ENCODE data around the gene MLEC.
A peak's percentile ranks its signal among the peaks of the same experiment; 100 is the strongest.

DNA sequence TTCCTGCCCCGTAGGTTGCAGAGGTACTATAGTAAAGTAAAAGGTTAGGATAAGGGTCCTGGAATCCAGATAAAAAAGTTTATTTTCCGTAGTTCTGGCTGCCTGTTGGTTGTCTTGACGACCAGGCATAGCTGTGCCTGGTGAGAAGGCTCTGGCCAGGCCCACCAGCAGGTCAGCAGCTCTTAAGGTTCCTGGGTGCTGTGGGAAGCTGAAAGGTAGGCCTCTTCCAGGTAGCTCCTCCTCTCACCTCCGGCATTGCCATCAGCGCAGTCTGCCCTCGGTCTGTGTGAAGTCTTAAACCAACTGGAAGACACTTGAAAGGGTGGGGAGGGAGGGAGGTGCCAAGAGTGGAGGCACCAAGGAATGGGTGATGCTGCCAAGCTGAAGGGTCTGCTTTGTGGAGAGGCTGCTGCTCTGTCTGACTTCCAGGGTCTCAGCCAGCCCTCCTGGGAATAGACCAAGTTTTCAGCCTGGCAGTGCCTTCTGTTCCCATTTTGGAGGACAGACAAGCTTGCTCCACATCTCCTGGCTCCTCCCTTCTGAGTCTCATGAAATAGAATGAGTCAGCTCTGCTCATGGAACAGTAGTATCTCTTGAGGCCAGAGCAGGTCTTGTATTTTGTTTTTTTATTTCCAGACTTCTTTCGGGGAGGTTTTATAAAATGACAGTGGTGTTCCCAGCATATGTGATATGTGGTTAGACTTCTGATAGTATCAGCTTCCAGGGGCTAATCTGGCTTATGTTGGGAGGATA, 33.5 kb downstream of the MLEC start:
- TF ChIP-seq, protein P1, sequence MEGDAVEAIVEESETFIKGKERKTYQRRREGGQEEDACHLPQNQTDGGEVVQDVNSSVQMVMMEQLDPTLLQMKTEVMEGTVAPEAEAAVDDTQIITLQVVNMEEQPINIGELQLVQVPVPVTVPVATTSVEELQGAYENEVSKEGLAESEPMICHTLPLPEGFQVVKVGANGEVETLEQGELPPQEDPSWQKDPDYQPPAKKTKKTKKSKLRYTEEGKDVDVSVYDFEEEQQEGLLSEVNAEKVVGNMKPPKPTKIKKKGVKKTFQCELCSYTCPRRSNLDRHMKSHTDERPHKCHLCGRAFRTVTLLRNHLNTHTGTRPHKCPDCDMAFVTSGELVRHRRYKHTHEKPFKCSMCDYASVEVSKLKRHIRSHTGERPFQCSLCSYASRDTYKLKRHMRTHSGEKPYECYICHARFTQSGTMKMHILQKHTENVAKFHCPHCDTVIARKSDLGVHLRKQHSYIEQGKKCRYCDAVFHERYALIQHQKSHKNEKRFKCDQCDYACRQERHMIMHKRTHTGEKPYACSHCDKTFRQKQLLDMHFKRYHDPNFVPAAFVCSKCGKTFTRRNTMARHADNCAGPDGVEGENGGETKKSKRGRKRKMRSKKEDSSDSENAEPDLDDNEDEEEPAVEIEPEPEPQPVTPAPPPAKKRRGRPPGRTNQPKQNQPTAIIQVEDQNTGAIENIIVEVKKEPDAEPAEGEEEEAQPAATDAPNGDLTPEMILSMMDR (IDR thresholded peaks at IDR 0.05), result no peak
- peak in 1 of 2 donors; percentile 52 for TF ChIP-seq POLR2A (IDR thresholded peaks at IDR 0.05)
